PC-3 (cell line): Measurements from ENCODE around the gene SHISA6. TPM values are rescaled to one million over a fixed set of nuclear protein-coding genes. Genes with fewer than 3 reads are reported as not detected.

Experiments
- ATAC-seq: fragments of 200-7000 bp; cut with Tn5 transposase; 2 replicates; pipeline ENCODE4 v1.9.1; 2020; ENCODE audit warnings: mild to moderate bottlenecking, moderate library complexity
- BruUV-seq: library from RNA; stranded (reverse); fragments of 400-500 nt; replicated peaks from 2 replicates; lab custom pipeline; 2021; lab: Mats Ljungman, UMichigan
- CTCF ChIA-PET: fragments of 300-600 bp; sonication (Branson Sonifier 250); formaldehyde crosslinking; loops from one replicate; lab custom pipeline; 2022; ENCODE audit warnings: antibody characterized with exemption; lab: Charles Lee
- POLR2A ChIA-PET: fragments of 300-600 bp; sonication (Branson Sonifier 250); formaldehyde crosslinking; loops from one replicate; lab custom pipeline; 2022; ENCODE audit warnings: antibody characterized with exemption; ENCODE audit not compliant: unreplicated experiment; lab: Charles Lee
- DNase-seq: peaks from one replicate; pipeline ENCODE4 v3.0.0-alpha.2; 2015
- H2AFZ ChIP-seq: fragments of 300-600 bp; sonication (generic); 2 replicates; pipeline ENCODE4 v1.6.0; 2016; ENCODE audit warnings: antibody characterized with exemption, low read length
- H3F3A ChIP-seq: fragments of 300-600 bp; sonication (generic); one replicate; pipeline ENCODE4 v1.6.0; 2017; ENCODE audit warnings: antibody characterized with exemption, low read length, control low read depth, mild to moderate bottlenecking; ENCODE audit not compliant: unreplicated experiment
- H3K27ac ChIP-seq: fragments of 300-600 bp; sonication (generic); 2 replicates; pipeline ENCODE4 v1.5.1; 2016; ENCODE audit warnings: mild to moderate bottlenecking, low read length
- H3K27me3 ChIP-seq: fragments of 300-600 bp; sonication (generic); 2 replicates; pipeline ENCODE4 v1.6.1; 2016; ENCODE audit warnings: low read length, mixed read lengths
- H3K36me3 ChIP-seq: fragments of 300-600 bp; sonication (generic); 2 replicates; pipeline ENCODE4 v1.6.1; 2016; ENCODE audit warnings: low read depth, mixed run types, low read length, mixed read lengths
- H3K4me1 ChIP-seq: fragments of 300-600 bp; sonication (generic); 2 replicates; pipeline ENCODE4 v1.5.1; 2016; ENCODE audit warnings: low read length; ENCODE audit not compliant: insufficient read depth
- H3K4me2 ChIP-seq: fragments of 300-600 bp; sonication (generic); 2 replicates; pipeline ENCODE4 v1.6.0; 2016; ENCODE audit warnings: low read length
- H3K4me3 ChIP-seq: fragments of 300-600 bp; sonication (generic); 2 replicates; pipeline ENCODE4 v1.5.1; 2016; ENCODE audit warnings: mild to moderate bottlenecking, low read length, mixed read lengths
- H3K79me2 ChIP-seq: fragments of 300-600 bp; sonication (generic); 2 replicates; pipeline ENCODE4 v1.6.1; 2017; ENCODE audit warnings: low read length, mixed read lengths
- H3K9ac ChIP-seq: fragments of 300-600 bp; sonication (generic); 2 replicates; pipeline ENCODE4 v1.6.0; 2016; ENCODE audit warnings: mild to moderate bottlenecking, low read length
- H3K9me2 ChIP-seq: fragments of 300-600 bp; sonication (generic); replicated peaks from 2 replicates; pipeline ENCODE4 v1.6.1; 2016; ENCODE audit warnings: mixed run types, low read length, mixed read lengths
- H3K9me3 ChIP-seq: fragments of 300-600 bp; sonication (generic); 2 replicates; pipeline ENCODE4 v1.6.1; 2016; ENCODE audit warnings: low read length, mixed read lengths
- H4K20me1 ChIP-seq: fragments of 300-600 bp; sonication (generic); 2 replicates; pipeline ENCODE4 v1.6.1; 2016; ENCODE audit warnings: low read length, mixed read lengths
- CTCF ChIP-seq: fragments of 300-600 bp; sonication (generic); conservative IDR thresholded peaks from 2 replicates; pipeline ENCODE4 v1.5.1; 2017; ENCODE audit warnings: antibody characterized with exemption, low read depth, mild to moderate bottlenecking, low read length
- EZH2 ChIP-seq: fragments of 300-600 bp; sonication (generic); IDR thresholded peaks from one replicate; pipeline ENCODE4 v1.6.1; 2017; ENCODE audit warnings: antibody characterized with exemption, mild to moderate bottlenecking, low read length; ENCODE audit not compliant: unreplicated experiment
- EZH2phosphoT487 ChIP-seq: fragments of 300-600 bp; sonication (generic); IDR thresholded peaks from 2 replicates; pipeline ENCODE4 v1.6.1; 2018; ENCODE audit warnings: mild to moderate bottlenecking, antibody characterized with exemption, low read length, borderline replicate concordance
- intact Hi-C: fragments of 100-400 bp; cut with micrococcal nuclease; formaldehyde crosslinking; loops from 2 replicates; pipeline ENCODE4 v1.9.0; 2023
- total RNA-seq: library from RNA; depleted of rRNA; stranded (reverse); fragments of >200 nt; gene quantifications from 2 replicates; pipeline ENCODE4 v1.2.3, GENCODE V29; 2014

SHISA6 gene
- total RNA-seq, 1 experiment from 2014 or later, result not detected

GRCh38 chr17:11324846-11325420, 83.9 kb downstream of the SHISA6 start:
- Histone ChIP-seq H2AFZ (no peak overlapping the region), H3K27ac (no peak overlapping the region), H3K9me2 (no peaks in the 10 kb centered on the region), H3K9ac (no peak overlapping the region), H4K20me1 (no peaks in the 10 kb centered on the region), H3F3A (no peaks in the 10 kb centered on the region), H3K27me3 (no peaks in the 10 kb centered on the region), H3K4me1 (no peaks in the 10 kb centered on the region), H3K4me2 (no peak overlapping the region), H3K4me3 (no peak overlapping the region), H3K36me3 (no peaks in the 10 kb centered on the region), H3K79me2 (no peaks in the 10 kb centered on the region), H3K9me3 (no peaks in the 10 kb centered on the region)
- intact Hi-C loops, result no loop called here
- no peak for DNase-seq
- no TSS peak for BruUV-seq
- ChIA-PET CTCF (no interaction called here), POLR2A (no interaction called here)
- TF ChIP-seq EZH2phosphoT487 (no peak), EZH2 (no peak), CTCF (no peak)
- no peak for ATAC-seq

GRCh38 chr17:11326492-11326891, 85.5 kb downstream of the SHISA6 start:
- H3K79me2 ChIP-seq, result no peaks in the 10 kb centered on the region
- BruUV-seq, result no TSS peak
- no peaks in the 10 kb centered on the region for H3F3A ChIP-seq
- H3K9me2 ChIP-seq, result no peaks in the 10 kb centered on the region
- H4K20me1 ChIP-seq, result no peaks in the 10 kb centered on the region
- no peaks in the 10 kb centered on the region for H3K4me1 ChIP-seq
- POLR2A ChIA-PET, result no interaction called here
- H3K4me2 ChIP-seq, result no peak overlapping the region
- TF ChIP-seq EZH2 (no peak), EZH2phosphoT487 (no peak), CTCF (no peak)
- H3K4me3 ChIP-seq, result no peak overlapping the region
- H2AFZ ChIP-seq, result no peak overlapping the region
- H3K9ac ChIP-seq, result no peak overlapping the region
- ATAC-seq, result no peak
- intact Hi-C loops, result no loop called here
- no peak overlapping the region for H3K27ac ChIP-seq
- no peaks in the 10 kb centered on the region for H3K36me3 ChIP-seq
- CTCF ChIA-PET, result no interaction called here
- no peak for DNase-seq
- H3K9me3 ChIP-seq, result no peaks in the 10 kb centered on the region
- no peaks in the 10 kb centered on the region for H3K27me3 ChIP-seq

- Histone ChIP-seq H3K4me3 (no peak overlapping the region), H3K79me2 (no peaks in the 10 kb centered on the region)
- no peak for ATAC-seq
Measured at GRCh38 chr17:11328770-11329169, 87.8 kb downstream of the SHISA6 start.

More at GRCh38 chr17:11328770-11329169, 87.8 kb downstream of the SHISA6 start:
- H3K4me1 ChIP-seq, result no peaks in the 10 kb centered on the region
- H2AFZ ChIP-seq, result no peak overlapping the region
- intact Hi-C loops, result no loop called here
- H3K9me2 ChIP-seq, result no peaks in the 10 kb centered on the region
- H3K9me3 ChIP-seq, result no peaks in the 10 kb centered on the region
- ChIA-PET POLR2A (no interaction called here), CTCF (interaction anchor here (0.5 kb wide), 1 partner anchor 165 kb away, joined by 3 read pairs; no protein-coding TSS in a partner anchor)
- no peak overlapping the region for H3K9ac ChIP-seq
- no peaks in the 10 kb centered on the region for H3K27me3 ChIP-seq
- H3F3A ChIP-seq, result no peaks in the 10 kb centered on the region
- H3K36me3 ChIP-seq, result no peaks in the 10 kb centered on the region
- H3K27ac ChIP-seq, result no peak overlapping the region
- no TSS peak for BruUV-seq
- H4K20me1 ChIP-seq, result no peaks in the 10 kb centered on the region
- DNase-seq, result no peak
- TF ChIP-seq EZH2phosphoT487, result no peak
- no peak for TF ChIP-seq EZH2
- TF ChIP-seq CTCF, result no peak
- H3K4me2 ChIP-seq, result no peak overlapping the region
